GM23338 (cell line): ENCODE measurements around the gene LMO7. TPM values are rescaled to one million over a fixed set of nuclear protein-coding genes. Genes with fewer than 3 reads are reported as not detected.

Experiments
- ATAC-seq: fragments of 200-7000 bp; cut with Tn5 transposase; 3 replicates; pipeline ENCODE4 v1.9.1; 2020
- DNase-seq: peaks from one replicate; pipeline ENCODE4 v3.0.0-alpha.2; 2015; ENCODE audit warnings: low spot score
- H2AFZ ChIP-seq: fragments of 200-600 bp; sonication (generic); 2 replicates; pipeline ENCODE4 v1.8.0; 2016; ENCODE audit warnings: antibody characterized with exemption, mild to moderate bottlenecking, moderate library complexity
- H3F3A ChIP-seq: fragments of 200-600 bp; sonication (generic); replicated peaks from 2 replicates; pipeline ENCODE4 v1.8.0; 2017; ENCODE audit warnings: antibody characterized with exemption, mixed run types, low read depth
- H3K27ac ChIP-seq: fragments of 200-600 bp; sonication (generic); 2 replicates; pipeline ENCODE4 v1.6.1; 2016; ENCODE audit warnings: low read depth
- H3K27me3 ChIP-seq: fragments of 200-600 bp; sonication (generic); 2 replicates; pipeline ENCODE4 v1.8.0; 2016; ENCODE audit warnings: mild to moderate bottlenecking, mixed run types, moderate library complexity; ENCODE audit not compliant: insufficient read depth
- H3K36me3 ChIP-seq: fragments of 200-600 bp; sonication (generic); 2 replicates; pipeline ENCODE4 v1.8.0; 2016; ENCODE audit warnings: mild to moderate bottlenecking; ENCODE audit not compliant: insufficient read depth
- H3K4me1 ChIP-seq: fragments of 200-600 bp; sonication (generic); 2 replicates; pipeline ENCODE4 v1.8.0; 2016; ENCODE audit warnings: mild to moderate bottlenecking, moderate library complexity; ENCODE audit not compliant: insufficient read depth
- H3K4me2 ChIP-seq: fragments of 200-600 bp; sonication (generic); 2 replicates; pipeline ENCODE4 v1.7.1; 2017; ENCODE audit warnings: mixed run types
- H3K4me3 ChIP-seq: fragments of 200-600 bp; sonication (generic); 2 replicates; pipeline ENCODE4 v1.6.1; 2016; ENCODE audit warnings: mixed run types
- H3K79me2 ChIP-seq: fragments of 200-600 bp; sonication (generic); replicated peaks from 2 replicates; pipeline ENCODE4 v1.8.0; 2017; ENCODE audit warnings: mild to moderate bottlenecking; ENCODE audit not compliant: insufficient read depth
- H3K9me2 ChIP-seq: fragments of 200-600 bp; sonication (generic); 2 replicates; pipeline ENCODE4 v1.8.0; 2017; ENCODE audit not compliant: insufficient read depth
- H4K20me1 ChIP-seq: fragments of 200-600 bp; sonication (generic); replicated peaks from 2 replicates; pipeline ENCODE4 v1.8.0; 2017; ENCODE audit warnings: mild to moderate bottlenecking; ENCODE audit not compliant: insufficient read depth
- H3K27ac Mint-ChIP-seq: 2 replicates; pipeline ENCODE4 v1.8.0; 2020; ENCODE audit warnings: inconsistent platforms, mild to moderate bottlenecking, moderate library complexity, mixed read lengths
- H3K27me3 Mint-ChIP-seq: 3 replicates; pipeline ENCODE4 v1.8.0; 2022; ENCODE audit warnings: low read depth, mild to moderate bottlenecking, moderate library complexity, mixed read lengths, inconsistent platforms; ENCODE audit not compliant: insufficient read depth, poor library complexity
- H3K36me3 Mint-ChIP-seq: 3 replicates; pipeline ENCODE4 v1.8.0; 2021; ENCODE audit warnings: low read depth, mild to moderate bottlenecking, inconsistent platforms, moderate library complexity, mixed read lengths
- H3K4me1 Mint-ChIP-seq: 3 replicates; pipeline ENCODE4 v1.8.0; 2020; ENCODE audit warnings: mild to moderate bottlenecking, inconsistent platforms, mixed read lengths
- H3K4me3 Mint-ChIP-seq: 3 replicates; pipeline ENCODE4 v1.8.0; 2021; ENCODE audit warnings: moderate library complexity, mild to moderate bottlenecking, inconsistent platforms, mixed read lengths
- H3K9me3 Mint-ChIP-seq: 3 replicates; pipeline ENCODE4 v1.8.0; 2020; ENCODE audit warnings: moderate library complexity, mild to moderate bottlenecking, inconsistent platforms, mixed read lengths
- CREB1 ChIP-seq: fragments of 250-450 bp; sonication (Bioruptor Pico); IDR thresholded peaks from 2 replicates; pipeline ENCODE4 v1.5.0; 2020; ENCODE audit warnings: low read depth, mild to moderate bottlenecking, moderate library complexity
- ETS1 ChIP-seq: IDR thresholded peaks from 2 replicates; pipeline ENCODE4 v1.6.1; 2016; ENCODE audit warnings: antibody characterized with exemption
- EZH2 ChIP-seq: fragments of 200-600 bp; sonication (generic); IDR thresholded peaks from one replicate; pipeline ENCODE4 v1.8.0; 2017; ENCODE audit warnings: antibody characterized with exemption, mild to moderate bottlenecking, low read depth; ENCODE audit not compliant: unreplicated experiment
- EZH2phosphoT487 ChIP-seq: fragments of 200-600 bp; sonication (generic); IDR thresholded peaks from one replicate; pipeline ENCODE4 v1.8.1; 2018; ENCODE audit warnings: antibody characterized with exemption; ENCODE audit not compliant: unreplicated experiment
- JUNB ChIP-seq: IDR thresholded peaks from one replicate; pipeline ENCODE4 v1.6.1; 2016; ENCODE audit warnings: antibody characterized with exemption; ENCODE audit not compliant: unreplicated experiment
- NANOG ChIP-seq: IDR thresholded peaks from 2 replicates; pipeline ENCODE4 v1.6.1; 2016; ENCODE audit warnings: antibody characterized with exemption, borderline replicate concordance
- POLR2AphosphoS5 ChIP-seq: IDR thresholded peaks from 2 replicates; pipeline ENCODE4 v1.6.1; 2016; ENCODE audit warnings: antibody characterized with exemption, low read depth
- REST ChIP-seq: IDR thresholded peaks from one replicate; pipeline ENCODE4 v1.6.1; 2018; ENCODE audit warnings: antibody characterized with exemption; ENCODE audit not compliant: unreplicated experiment
- STAT1 ChIP-seq: IDR thresholded peaks from one replicate; pipeline ENCODE4 v1.6.1; 2016; ENCODE audit warnings: antibody characterized with exemption; ENCODE audit not compliant: unreplicated experiment
- ZNF114 ChIP-seq: fragments of 250-450 bp; sonication (Bioruptor Pico); IDR thresholded peaks from 2 replicates; pipeline ENCODE4 v1.5.0; 2020; ENCODE audit warnings: mild to moderate bottlenecking, moderate library complexity
- ZNF331 ChIP-seq: fragments of 250-450 bp; sonication (Bioruptor Pico); IDR thresholded peaks from 2 replicates; pipeline ENCODE4 v1.5.0; 2020; ENCODE audit warnings: low read depth, mild to moderate bottlenecking, moderate library complexity
- polyA plus RNA-seq: library from polyadenylated mRNA; unstranded; fragments of >200 nt; fragmentation: Nextera tagmentation; extraction: Ambion mirVana; gene quantifications from 2 replicates; pipeline ENCODE4 v1.2.1, GENCODE V29; 2016
- total RNA-seq: library from RNA; depleted of rRNA; stranded (reverse); fragments of >200 nt; shearing (Covaris generic); gene quantifications from 2 replicates; pipeline ENCODE4 v1.2.3, GENCODE V29; 2014
- TF ChIP-seq, protein P1 (sequence below): fragments of 250-450 bp; sonication (Bioruptor Pico); IDR thresholded peaks from 2 replicates; pipeline ENCODE4 v1.5.0; 2020; ENCODE audit warnings: mild to moderate bottlenecking, moderate library complexity

Gene LMO7
- total and polyA plus RNA-seq, 2 experiments from 2014 or later: 22.3 to 26.9 TPM

- TF ChIP-seq ETS1 (no peak), EZH2 (no peak), NANOG (no peak), REST (no peak), EZH2phosphoT487 (no peak), STAT1 (no peak)
Observed at GRCh38 chr13:75838366-75839005, 202.4 kb downstream of the LMO7 start (continued).

GRCh38 chr13:75839406-75839805, 203.3 kb downstream of the LMO7 start:
- Mint-ChIP-seq H3K4me1 (peaks cover 6% of the 10 kb centered on the region), H3K9me3 (no peaks in the 10 kb centered on the region), H3K27ac (no peak overlapping the region), H3K27me3 (peaks cover 2% of the 10 kb centered on the region), H3K36me3 (peaks cover 26% of the 10 kb centered on the region), H3K4me3 (no peak overlapping the region)
- no peaks in the 10 kb centered on the region for H3K36me3 ChIP-seq
- no peaks in the 10 kb centered on the region for H3K79me2 ChIP-seq
- no peaks in the 10 kb centered on the region for H4K20me1 ChIP-seq
- H3F3A ChIP-seq: no peaks in the 10 kb centered on the region
- H3K9me2 ChIP-seq: no peaks in the 10 kb centered on the region
- no peaks in the 10 kb centered on the region for H3K27me3 ChIP-seq
- H3K27ac ChIP-seq: no peak overlapping the region
- H2AFZ ChIP-seq: no peak overlapping the region
- no peaks in the 10 kb centered on the region for H3K4me1 ChIP-seq
- no peak for DNase-seq
- H3K4me2 ChIP-seq: no peak overlapping the region
- no peak for ATAC-seq
- no peak overlapping the region for H3K4me3 ChIP-seq
- TF ChIP-seq POLR2AphosphoS5 (no peak), CREB1 (CRISPR knock-in tag) (no peak), ZNF331 (CRISPR knock-in tag) (no peak), EZH2 (no peak), NANOG (no peak), EZH2phosphoT487 (no peak), JUNB (no peak), ZNF114 (CRISPR knock-in tag) (no peak), ETS1 (no peak)
- TF ChIP-seq, protein P1, sequence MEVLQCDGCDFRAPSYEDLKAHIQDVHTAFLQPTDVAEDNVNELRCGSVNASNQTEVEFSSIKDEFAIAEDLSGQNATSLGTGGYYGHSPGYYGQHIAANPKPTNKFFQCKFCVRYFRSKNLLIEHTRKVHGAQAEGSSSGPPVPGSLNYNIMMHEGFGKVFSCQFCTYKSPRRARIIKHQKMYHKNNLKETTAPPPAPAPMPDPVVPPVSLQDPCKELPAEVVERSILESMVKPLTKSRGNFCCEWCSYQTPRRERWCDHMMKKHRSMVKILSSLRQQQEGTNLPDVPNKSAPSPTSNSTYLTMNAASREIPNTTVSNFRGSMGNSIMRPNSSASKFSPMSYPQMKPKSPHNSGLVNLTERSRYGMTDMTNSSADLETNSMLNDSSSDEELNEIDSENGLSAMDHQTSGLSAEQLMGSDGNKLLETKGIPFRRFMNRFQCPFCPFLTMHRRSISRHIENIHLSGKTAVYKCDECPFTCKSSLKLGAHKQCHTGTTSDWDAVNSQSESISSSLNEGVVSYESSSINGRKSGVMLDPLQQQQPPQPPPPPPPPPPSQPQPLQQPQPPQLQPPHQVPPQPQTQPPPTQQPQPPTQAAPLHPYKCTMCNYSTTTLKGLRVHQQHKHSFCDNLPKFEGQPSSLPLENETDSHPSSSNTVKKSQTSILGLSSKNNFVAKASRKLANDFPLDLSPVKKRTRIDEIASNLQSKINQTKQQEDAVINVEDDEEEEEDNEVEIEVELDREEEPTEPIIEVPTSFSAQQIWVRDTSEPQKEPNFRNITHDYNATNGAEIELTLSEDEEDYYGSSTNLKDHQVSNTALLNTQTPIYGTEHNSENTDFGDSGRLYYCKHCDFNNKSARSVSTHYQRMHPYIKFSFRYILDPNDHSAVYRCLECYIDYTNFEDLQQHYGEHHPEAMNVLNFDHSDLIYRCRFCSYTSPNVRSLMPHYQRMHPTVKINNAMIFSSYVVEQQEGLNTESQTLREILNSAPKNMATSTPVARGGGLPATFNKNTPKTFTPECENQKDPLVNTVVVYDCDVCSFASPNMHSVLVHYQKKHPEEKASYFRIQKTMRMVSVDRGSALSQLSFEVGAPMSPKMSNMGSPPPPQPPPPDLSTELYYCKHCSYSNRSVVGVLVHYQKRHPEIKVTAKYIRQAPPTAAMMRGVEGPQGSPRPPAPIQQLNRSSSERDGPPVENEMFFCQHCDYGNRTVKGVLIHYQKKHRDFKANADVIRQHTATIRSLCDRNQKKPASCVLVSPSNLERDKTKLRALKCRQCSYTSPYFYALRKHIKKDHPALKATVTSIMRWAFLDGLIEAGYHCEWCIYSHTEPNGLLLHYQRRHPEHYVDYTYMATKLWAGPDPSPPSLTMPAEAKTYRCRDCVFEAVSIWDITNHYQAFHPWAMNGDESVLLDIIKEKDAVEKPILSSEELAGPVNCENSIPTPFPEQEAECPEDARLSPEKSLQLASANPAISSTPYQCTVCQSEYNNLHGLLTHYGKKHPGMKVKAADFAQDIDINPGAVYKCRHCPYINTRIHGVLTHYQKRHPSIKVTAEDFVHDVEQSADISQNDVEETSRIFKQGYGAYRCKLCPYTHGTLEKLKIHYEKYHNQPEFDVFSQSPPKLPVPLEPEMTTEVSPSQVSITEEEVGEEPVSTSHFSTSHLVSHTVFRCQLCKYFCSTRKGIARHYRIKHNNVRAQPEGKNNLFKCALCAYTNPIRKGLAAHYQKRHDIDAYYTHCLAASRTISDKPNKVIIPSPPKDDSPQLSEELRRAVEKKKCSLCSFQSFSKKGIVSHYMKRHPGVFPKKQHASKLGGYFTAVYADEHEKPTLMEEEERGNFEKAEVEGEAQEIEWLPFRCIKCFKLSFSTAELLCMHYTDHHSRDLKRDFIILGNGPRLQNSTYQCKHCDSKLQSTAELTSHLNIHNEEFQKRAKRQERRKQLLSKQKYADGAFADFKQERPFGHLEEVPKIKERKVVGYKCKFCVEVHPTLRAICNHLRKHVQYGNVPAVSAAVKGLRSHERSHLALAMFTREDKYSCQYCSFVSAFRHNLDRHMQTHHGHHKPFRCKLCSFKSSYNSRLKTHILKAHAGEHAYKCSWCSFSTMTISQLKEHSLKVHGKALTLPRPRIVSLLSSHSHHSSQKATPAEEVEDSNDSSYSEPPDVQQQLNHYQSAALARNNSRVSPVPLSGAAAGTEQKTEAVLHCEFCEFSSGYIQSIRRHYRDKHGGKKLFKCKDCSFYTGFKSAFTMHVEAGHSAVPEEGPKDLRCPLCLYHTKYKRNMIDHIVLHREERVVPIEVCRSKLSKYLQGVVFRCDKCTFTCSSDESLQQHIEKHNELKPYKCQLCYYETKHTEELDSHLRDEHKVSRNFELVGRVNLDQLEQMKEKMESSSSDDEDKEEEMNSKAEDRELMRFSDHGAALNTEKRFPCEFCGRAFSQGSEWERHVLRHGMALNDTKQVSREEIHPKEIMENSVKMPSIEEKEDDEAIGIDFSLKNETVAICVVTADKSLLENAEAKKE (CRISPR knock-in tag): no peak
